Adipose tissue (tissue), 3 donors: ENCODE measurements around the gene C1orf35. TPM values are rescaled to one million over a fixed set of nuclear protein-coding genes. Genes with fewer than 3 reads are reported as not detected.
A peak's percentile ranks its signal among the peaks of the same experiment; 100 is the strongest.

Experiments used
- H3K27ac ChIP-seq: one replicate; pipeline ENCODE4 v1.5.1; 2013; ENCODE audit warnings: low read depth, low read length
- WGBS, 3 donors: extraction: QIAGEN DNeasy Blood & Tissue Kit; methylation state at CpG; one replicate each; pipeline ENCODE4 v1.1.7; 2013; 5-methylcytosine and 5-hydroxymethylcytosine counted together
- polyA plus RNA-seq, 3 donors: library from polyadenylated mRNA; stranded (reverse); fragments of 200-250 nt; gene quantifications; one replicate each; pipeline ENCODE4 v1.2.3, GENCODE V29; 2013
- donor health status: healthy with polysubstance abuse.
- donor health status: Bipolar disorder and iron deficiency.
- donor health status: healthy.

Gene C1orf35
- polyA plus RNA-seq, result 10 to 100 TPM; 10.0 to 12.7 (median 12.6) TPM

DNA sequence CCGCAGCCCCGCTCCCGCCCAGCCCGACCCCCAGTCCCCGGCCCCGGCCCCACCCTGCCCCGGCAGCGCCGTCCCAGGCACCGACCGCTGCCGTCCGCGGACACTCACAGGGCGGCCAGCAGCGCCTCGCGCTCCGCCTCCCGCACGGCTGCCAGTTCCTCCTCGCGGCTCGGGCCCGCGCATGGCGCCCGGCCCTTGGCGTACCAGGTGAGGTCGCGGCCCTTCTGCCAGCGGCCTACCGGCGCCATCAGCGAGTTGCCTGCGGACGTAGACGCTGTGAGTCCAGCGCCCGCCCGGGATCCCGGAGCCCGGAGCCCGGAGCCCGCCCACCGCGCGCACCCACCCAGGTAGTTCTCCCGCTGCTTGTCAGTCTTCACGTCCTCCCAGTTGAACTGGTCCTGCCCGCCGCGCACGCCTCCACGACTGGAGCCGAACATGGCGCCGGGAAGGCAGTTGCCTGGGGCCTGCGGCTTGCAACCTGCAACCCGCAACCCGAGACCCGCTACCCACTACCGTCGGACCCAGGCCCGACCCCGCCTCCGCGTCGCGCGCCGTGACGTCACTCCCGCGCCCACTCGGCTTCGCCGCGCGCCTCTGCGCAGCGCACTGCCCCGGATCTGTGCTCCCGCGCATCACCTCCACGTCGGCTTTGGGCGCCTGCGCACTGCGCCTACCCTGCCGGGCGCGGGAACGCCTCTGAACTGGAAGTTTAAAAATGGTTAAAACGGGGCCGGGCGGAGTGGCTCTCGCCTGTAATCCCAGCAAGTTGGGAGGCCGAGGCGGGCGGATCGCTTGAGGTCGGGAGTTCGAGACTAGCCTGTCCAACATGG, at the start of gene C1orf35:
Gene C1orf35 (minus strand): TSS at position 535 of the 830 bp plus-strand sequence. CDS start 98 bp downstream, at position 437.
- WGBS, 3 donors, result 0% methylated on average over 95 to 104 of the region's 104 CpGs

GRCh38 chr1:228152918-228153258, 49.8 kb upstream of the C1orf35 start:
- 71 to 83% (median 78%) methylated on average over 3 of the region's 3 CpGs for WGBS, 3 donors
- no peak overlapping the region for H3K27ac ChIP-seq

More for the DNA sequence above, at the start of gene C1orf35:
- H3K27ac ChIP-seq, result peak within 1 kb of the TSS; percentile 66

DNA sequence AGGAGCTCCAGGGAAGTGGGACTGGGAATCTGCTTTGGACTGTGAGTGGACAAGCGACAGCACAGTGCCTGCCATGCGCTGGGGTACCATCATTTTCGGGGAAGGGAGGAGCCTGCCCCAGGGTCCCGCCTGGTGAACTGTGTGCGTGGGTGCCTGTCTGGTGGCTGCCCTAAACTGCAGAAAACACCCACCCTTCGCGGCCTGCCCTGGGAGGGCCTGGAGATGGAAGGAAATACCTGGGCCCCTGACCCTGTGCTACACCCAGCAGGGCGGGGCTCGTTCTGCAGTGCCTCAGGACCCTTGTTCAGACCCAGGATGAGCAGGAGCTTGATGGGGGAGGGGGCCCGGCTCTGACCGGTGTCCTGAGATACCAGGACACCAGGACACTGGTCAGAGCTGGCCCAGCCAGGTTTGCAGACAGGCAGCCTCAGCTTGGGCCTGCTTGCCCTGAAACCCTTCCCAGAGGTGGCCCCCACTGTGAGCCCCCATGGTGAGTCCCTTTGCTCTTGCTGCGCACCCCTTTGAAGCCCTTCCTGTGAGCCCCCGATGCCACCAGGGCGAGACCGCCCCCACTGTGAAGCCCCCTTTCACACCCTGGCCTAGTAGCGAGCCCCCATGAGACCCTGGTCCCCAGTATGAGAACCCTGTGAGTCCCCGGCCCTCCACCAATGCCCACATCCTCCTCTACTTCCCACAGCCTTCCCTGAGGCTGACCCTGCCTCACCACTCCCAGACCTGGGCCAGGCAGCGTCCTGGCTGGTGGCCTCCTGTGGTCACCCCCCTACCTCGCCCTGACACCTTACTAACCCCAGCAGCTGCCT, 49.2 kb upstream of the C1orf35 start:
- no peak overlapping the region for H3K27ac ChIP-seq
- 87 to 91% (median 91%) methylated on average over 16 to 19 of the region's 19 CpGs for WGBS, 3 donors

DNA sequence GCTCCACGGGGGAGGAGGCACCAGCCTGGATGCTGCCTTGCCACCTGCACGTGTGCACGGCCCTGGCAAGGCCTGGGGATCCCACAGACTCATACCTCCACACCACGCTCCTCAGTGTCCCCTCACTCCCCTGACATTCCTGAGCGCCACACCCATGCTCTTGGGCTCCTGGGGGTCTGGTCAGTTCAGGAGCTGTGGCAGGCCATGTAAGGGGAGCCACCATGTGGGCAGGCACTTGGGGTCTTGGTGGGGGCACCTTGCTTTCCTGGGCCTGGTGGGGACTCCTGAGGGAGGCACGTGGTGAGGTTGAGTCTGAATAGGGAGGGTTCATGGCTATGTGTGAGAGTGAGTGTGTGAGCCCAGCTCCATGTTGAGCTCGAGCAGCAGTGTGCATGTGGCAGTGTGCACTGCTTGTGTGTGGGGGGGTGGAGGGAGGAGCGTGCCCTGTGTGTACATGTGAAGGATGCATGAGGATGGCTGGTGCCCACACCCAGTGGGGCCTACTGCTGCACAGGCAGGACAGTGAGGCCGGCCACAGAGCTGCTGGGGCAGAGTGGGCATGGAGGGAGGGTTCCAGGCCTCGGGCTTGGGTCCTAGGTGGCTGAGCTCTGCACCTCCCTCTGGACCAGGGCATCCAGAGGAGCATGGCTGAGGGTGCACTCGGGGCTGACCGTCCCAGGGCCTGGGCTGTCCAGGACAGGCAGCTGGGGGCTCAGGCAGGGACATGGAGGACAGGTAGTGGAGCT, 48.2 kb upstream of the C1orf35 start:
- WGBS, 3 donors, result 68 to 72% (median 71%) methylated on average over 12 of the region's 12 CpGs
- H3K27ac ChIP-seq, result no peak overlapping the region

GRCh38 chr1:228150461-228151179, 47.5 kb upstream of the C1orf35 start:
- H3K27ac ChIP-seq, result no peak overlapping the region
- WGBS, 3 donors, result 30 to 47% (median 47%) methylated on average over 12 to 17 of the region's 17 CpGs

DNA sequence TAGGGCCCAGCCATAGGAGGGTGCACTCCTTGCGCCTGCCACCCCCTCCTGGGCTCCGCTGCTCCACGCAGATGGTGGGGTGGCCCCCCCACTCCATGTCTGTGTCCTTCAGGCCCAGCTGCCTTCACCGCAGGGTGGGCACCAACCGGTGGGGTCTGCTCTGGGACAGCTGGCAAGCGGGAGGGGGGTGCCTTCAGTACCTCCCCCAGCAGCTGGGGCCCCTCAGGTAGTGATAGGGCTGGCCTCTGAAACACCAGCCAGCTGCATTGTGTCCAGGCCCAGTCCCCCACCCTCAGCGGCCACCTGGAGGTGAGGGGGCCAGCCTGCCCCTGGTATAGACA, 47.0 kb upstream of the C1orf35 start:
- 56 to 75% (median 67%) methylated on average over 4 to 7 of the region's 7 CpGs for WGBS, 3 donors
- no peak overlapping the region for H3K27ac ChIP-seq

- H3K27ac ChIP-seq, result no peak within 1 kb of the TSS
- WGBS, 3 donors, result 35 to 49% (median 45%) methylated on average over 15 to 17 of the region's 17 CpGs
These were observed 46.4 kb upstream of the C1orf35 start, which contains the start of gene GJC2 for GRCh38 chr1:228149406-228150119. TSS of gene GJC2 (plus strand) at chr1:228149930. CDS start at chr1:228157759, 7,829 bp downstream.

- no peak overlapping the region for H3K27ac ChIP-seq
- 69 to 80% (median 70%) methylated on average over 8 of the region's 8 CpGs for WGBS, 3 donors
These were observed 45.8 kb upstream of the C1orf35 start for GRCh38 chr1:228148935-228149405.

GRCh38 chr1:228148196-228148861, 45.2 kb upstream of the C1orf35 start:
- H3K27ac ChIP-seq, result no peak overlapping the region
- WGBS, 3 donors, result 49 to 73% (median 52%) methylated on average over 18 of the region's 18 CpGs

DNA sequence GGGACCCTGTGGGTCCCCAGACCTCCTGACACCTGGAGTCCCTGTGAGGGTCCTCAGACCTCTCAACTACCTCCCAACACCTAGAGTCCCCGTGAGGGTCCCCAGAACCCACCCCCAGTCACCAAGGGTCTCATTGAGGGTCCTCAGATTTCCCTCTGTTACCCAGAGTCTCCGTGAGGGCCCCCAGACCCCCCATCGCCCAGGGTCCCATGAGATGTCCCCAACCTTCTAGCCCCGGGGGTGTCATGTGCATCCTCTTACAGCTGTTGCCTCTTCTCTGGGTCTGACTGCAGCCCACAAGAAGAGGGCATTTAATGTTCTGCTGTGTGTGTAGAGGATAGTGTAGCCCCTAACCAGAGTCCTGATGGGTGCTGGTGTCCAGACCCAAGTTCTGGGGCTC, 44.6 kb upstream of the C1orf35 start:
- H3K27ac ChIP-seq, result no peak overlapping the region
- 82 to 93% (median 91%) methylated on average over 4 of the region's 4 CpGs for WGBS, 3 donors

- WGBS, 3 donors, result 90 to 95% (median 90%) methylated on average over 20 of the region's 20 CpGs
- no peak overlapping the region for H3K27ac ChIP-seq
These were observed 44.1 kb upstream of the C1orf35 start for GRCh38 chr1:228147151-228147693.

- 89 to 92% (median 89%) methylated on average over 18 of the region's 18 CpGs for WGBS, 3 donors
- H3K27ac ChIP-seq, result no peak overlapping the region
These were observed 43.5 kb upstream of the C1orf35 start for GRCh38 chr1:228146417-228147150.

GRCh38 chr1:228145463-228146416, 42.6 kb upstream of the C1orf35 start:
- H3K27ac ChIP-seq, result no peak overlapping the region
- 89 to 90% (median 89%) methylated on average over 31 of the region's 31 CpGs for WGBS, 3 donors

DNA sequence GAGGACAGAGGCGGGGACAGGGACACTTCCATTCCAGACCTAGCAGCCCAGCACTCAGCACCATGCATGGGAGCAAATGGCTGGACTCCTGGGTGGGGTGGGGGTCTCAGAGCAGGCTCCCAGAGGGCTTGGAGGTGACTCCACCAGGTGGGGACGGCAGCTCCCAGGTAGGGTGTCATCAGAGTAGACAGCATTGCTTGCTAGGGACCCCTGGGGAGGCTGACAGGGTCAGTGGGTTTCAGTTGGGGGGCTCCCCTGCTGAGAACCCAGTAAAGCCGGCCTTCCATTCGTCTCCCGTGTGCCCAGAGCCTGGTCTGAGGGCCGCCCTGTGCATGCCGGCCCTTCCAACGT, 41.8 kb upstream of the C1orf35 start:
- WGBS, 3 donors, result 85 to 89% (median 86%) methylated on average over 8 of the region's 8 CpGs
- H3K27ac ChIP-seq, result no peak overlapping the region
